K562 (cell line): ENCODE results near the gene MYO1B. TPM values are rescaled to one million over a fixed set of nuclear protein-coding genes. Genes with fewer than 3 reads are reported as not detected.

Experiments used
- ATAC-seq: fragments of 200-7000 bp; cut with Tn5 transposase; 3 replicates; pipeline ENCODE4 v1.9.1; 2020; ENCODE audit warnings: moderate library complexity
- BruUV-seq: library from RNA; stranded (reverse); fragments of 400-500 nt; replicated peaks from 2 replicates; lab custom pipeline; 2021; lab: Mats Ljungman, UMichigan
- CTCF ChIA-PET: fragments of 300-600 bp; formaldehyde crosslinking; extraction: SDS; loops from one replicate; lab custom pipeline; 2021; ENCODE audit warnings: low intra/inter-chr PET ratio; lab: Yijun Ruan, JAX
- POLR2A ChIA-PET: fragments of 300-600, 350-650 bp; sonication (Branson Sonifier 250); formaldehyde crosslinking; extraction: SDS; loops from one replicate; lab custom pipeline; 2021; ENCODE audit warnings: antibody characterized with exemption, inconsistent platforms; lab: Yijun Ruan, JAX
- DNase-seq, 4 experiments: peaks; one replicate each; pipeline versions ENCODE4 v3.0.0 to v3.0.0-alpha.2; 2011 to 2018; ENCODE audit warnings: low spot score in 3 of 4, mixed read lengths in 3 of 4; ENCODE audit errors: extremely low read depth in 1 of 4
- FAIRE-seq: peaks from 2 replicates; lab custom pipeline; 2011; peaks lifted over from hg19 to GRCh38; lab: Jason Lieb, UNC
- H2AFZ ChIP-seq: 2 replicates; pipeline ENCODE4 v1.6.0; 2011; ENCODE audit warnings: low read depth, low read length, control low read depth, inconsistent platforms
- H3K27ac ChIP-seq: fragments of 200-600 bp; 3 replicates; pipeline ENCODE4 v1.8.0; 2011; ENCODE audit warnings: low read depth, mild to moderate bottlenecking, control low read depth, inconsistent platforms, low read length, moderate library complexity, mixed read lengths; ENCODE audit errors: extremely low read depth
- H3K27me3 ChIP-seq, 2 experiments: fragments of 300-600 bp in 1 of 2; 2 replicates in 1 of 2; 3 replicates in 1 of 2; pipeline versions ENCODE4 v1.6.0 to v1.8.0; 2011; ENCODE audit warnings: inconsistent platforms in 2 of 2, low read length in 2 of 2, mild to moderate bottlenecking in 1 of 2, mixed read lengths in 1 of 2, moderate library complexity in 1 of 2; ENCODE audit not compliant: control insufficient read depth in 2 of 2, insufficient read depth in 2 of 2
- H3K36me3 ChIP-seq: fragments of 300-600 bp; 3 replicates; pipeline ENCODE4 v1.8.0; 2011; ENCODE audit warnings: mild to moderate bottlenecking, low read length, inconsistent platforms; ENCODE audit not compliant: control insufficient read depth, insufficient read depth
- H3K4me1 ChIP-seq, 2 experiments: fragments of 200-600 bp in 1 of 2; replicated peaks in 1 of 2; 2 replicates in 1 of 2; 3 replicates in 1 of 2; pipeline versions ENCODE4 v1.5.1 to v1.8.0; 2011; ENCODE audit warnings: inconsistent platforms in 2 of 2, low read length in 2 of 2, mild to moderate bottlenecking in 1 of 2, mixed read lengths in 1 of 2, moderate library complexity in 1 of 2; ENCODE audit not compliant: control insufficient read depth in 2 of 2, insufficient read depth in 2 of 2
- H3K4me2 ChIP-seq: 2 replicates; pipeline ENCODE4 v1.6.1; 2011; ENCODE audit warnings: low read length, control low read depth, inconsistent platforms, mixed read lengths; ENCODE audit not compliant: insufficient read depth
- H3K4me3 ChIP-seq: fragments of 200-600 bp; sonication (generic), shearing (Covaris generic); 2 replicates; pipeline ENCODE4 v1.5.1; 2016; ENCODE audit warnings: control low read depth, inconsistent platforms
- H3K79me2 ChIP-seq: fragments of 200-600 bp; 3 replicates; pipeline ENCODE4 v1.8.0; 2011; ENCODE audit warnings: low read length, inconsistent platforms; ENCODE audit not compliant: control insufficient read depth, insufficient read depth
- H3K9ac ChIP-seq, 2 experiments: 2 replicates each; pipeline versions ENCODE4 v1.6.0 to v1.6.1; 2011; ENCODE audit warnings: low read depth in 2 of 2, low read length in 2 of 2, control low read depth in 1 of 2, inconsistent platforms in 1 of 2, mild to moderate bottlenecking in 1 of 2, mixed read lengths in 1 of 2; ENCODE audit not compliant: insufficient read depth in 1 of 2
- H3K9me1 ChIP-seq: one replicate; pipeline ENCODE4 v1.6.0; 2011; ENCODE audit warnings: inconsistent platforms, mild to moderate bottlenecking, low read length, moderate library complexity; ENCODE audit not compliant: control insufficient read depth, insufficient read depth
- H3K9me3 ChIP-seq: replicated peaks from 2 replicates; pipeline ENCODE4 v1.5.1; 2011; ENCODE audit warnings: low read depth, low read length, inconsistent platforms; ENCODE audit not compliant: control insufficient read depth, insufficient read depth
- H4K20me1 ChIP-seq: replicated peaks from 2 replicates; pipeline ENCODE4 v1.6.1; 2011; ENCODE audit warnings: low read length, inconsistent platforms, mixed read lengths; ENCODE audit not compliant: control insufficient read depth, insufficient read depth
- HSF4 ChIP-seq: fragments of 250-450 bp; sonication (Bioruptor Pico); IDR thresholded peaks from 2 replicates; pipeline ENCODE4 v2.1.2; 2022; ENCODE audit warnings: mild to moderate bottlenecking, moderate library complexity, borderline replicate concordance
- JUNB ChIP-seq: fragments of 450-650 bp; formaldehyde crosslinking; conservative IDR thresholded peaks from 2 replicates; pipeline ENCODE4 v1.4.0; 2020; ENCODE audit warnings: mild to moderate bottlenecking
- MTA1 ChIP-seq: fragments of 450-650 bp; IDR thresholded peaks from 2 replicates; pipeline ENCODE4 v1.6.1; 2017; ENCODE audit warnings: borderline replicate concordance
- NONO ChIP-seq, 2 experiments: fragments of 200-400 bp in 1 of 2; fragments of 450-650 bp in 1 of 2; formaldehyde crosslinking in 1 of 2; IDR thresholded peaks; 2 replicates each; pipeline ENCODE4 v1.6.1; 2017; ENCODE audit warnings: low read depth in 2 of 2, mild to moderate bottlenecking in 2 of 2, moderate library complexity in 2 of 2, low read length in 1 of 2
- SP1 ChIP-seq: sonication (generic); formaldehyde crosslinking; IDR thresholded peaks from 2 replicates; pipeline ENCODE4 v1.8.1; 2022; ENCODE audit warnings: mild to moderate bottlenecking, missing genetic modification reagents
- SRSF3 ChIP-seq: fragments of 200-400 bp; formaldehyde crosslinking; IDR thresholded peaks from 2 replicates; pipeline ENCODE4 v1.6.1; 2016; ENCODE audit warnings: mild to moderate bottlenecking, low read length, moderate library complexity; ENCODE audit not compliant: insufficient read depth
- XRCC4 ChIP-seq: IDR thresholded peaks from one replicate; pipeline ENCODE4 v1.6.1; 2011; ENCODE audit not compliant: insufficient read depth, insufficient read length; ENCODE audit errors: extremely low read depth
- ZBTB17 ChIP-seq: fragments of 450-650 bp; formaldehyde crosslinking; IDR thresholded peaks from 2 replicates; pipeline ENCODE4 v1.4.0; 2020; ENCODE audit warnings: mild to moderate bottlenecking
- ZNF551 ChIP-seq: fragments of 250-450 bp; sonication (Bioruptor Pico); IDR thresholded peaks from 2 replicates; pipeline ENCODE4 v1.5.0; 2021; ENCODE audit warnings: mild to moderate bottlenecking, moderate library complexity
- ZZZ3 ChIP-seq: fragments of 450-650 bp; IDR thresholded peaks from 2 replicates; pipeline ENCODE4 v1.6.1; 2016; ENCODE audit warnings: antibody characterized with exemption, mild to moderate bottlenecking, moderate library complexity
- WGBS: fragments of 100-300 bp; shearing (Covaris generic); methylation state at CpG from one replicate; pipeline ENCODE4 v1.1.6; 2016; ENCODE audit warnings: low coverage, mixed read lengths; ENCODE audit not compliant: insufficient coverage; ENCODE audit errors: missing lambda C conversion rate; 5-methylcytosine and 5-hydroxymethylcytosine counted together
- in situ Hi-C: fragments of 300-500 bp; cut with MboI; formaldehyde crosslinking; loops from 4 replicates; pipeline ENCODE4 v1.15.0; 2018; ENCODE audit warnings: inconsistent platforms, mixed read lengths
- intact Hi-C: fragments of 100-400 bp; cut with micrococcal nuclease; formaldehyde crosslinking; loops from 2 replicates; pipeline ENCODE4 v1.14.2; 2022
- polyA plus RNA-seq, 8 experiments: library from polyadenylated mRNA; depleted of rRNA in 4 of 8; stranded (reverse) in 5 of 8; unstranded in 3 of 8; fragments of >200 nt; fragmentation: Nextera tagmentation in 2 of 8; fragmentation: Illumina TruSeq in 1 of 8; extraction: Ambion mirVana in 2 of 8; extraction: Trizol in 1 of 8; gene quantifications; 2 replicates each; pipeline versions ENCODE4 v1.2.1 to v1.2.3, GENCODE V29; 2011 to 2014; ENCODE audit warnings: inconsistent platforms in 1 of 8, missing spikeins in 1 of 8
- total RNA-seq, 7 experiments: library from RNA; depleted of rRNA in 6 of 7; stranded (reverse); fragments of >200 nt in 6 of 7; fragmentation: Illumina TruSeq in 2 of 7; extraction: Trizol in 2 of 7; gene quantifications; 2 replicates each; pipeline versions ENCODE4 v1.2.1 to v1.2.3, GENCODE V29; 2011 to 2021; ENCODE audit warnings: low replicate concordance in 1 of 7
- TF ChIP-seq, protein P1 (sequence below): fragments of 450-650 bp; formaldehyde crosslinking; IDR thresholded peaks from 2 replicates; pipeline ENCODE4 v1.4.0; 2022; ENCODE audit warnings: mild to moderate bottlenecking, moderate library complexity
- TF ChIP-seq, protein P2 (sequence below): fragments of 150-350 bp; IDR thresholded peaks from 2 replicates; pipeline ENCODE4 v1.6.1; 2014; ENCODE audit warnings: low read depth, mild to moderate bottlenecking, low read length, borderline replicate concordance

MYO1B gene
- total and polyA plus RNA-seq, 9 of the 15 experiments (the other 6 are each of a cell fraction or from before 2014, with no cell fraction given), result 0.04 to 0.33 (median 0.20) TPM; not detected in 5

DNA sequence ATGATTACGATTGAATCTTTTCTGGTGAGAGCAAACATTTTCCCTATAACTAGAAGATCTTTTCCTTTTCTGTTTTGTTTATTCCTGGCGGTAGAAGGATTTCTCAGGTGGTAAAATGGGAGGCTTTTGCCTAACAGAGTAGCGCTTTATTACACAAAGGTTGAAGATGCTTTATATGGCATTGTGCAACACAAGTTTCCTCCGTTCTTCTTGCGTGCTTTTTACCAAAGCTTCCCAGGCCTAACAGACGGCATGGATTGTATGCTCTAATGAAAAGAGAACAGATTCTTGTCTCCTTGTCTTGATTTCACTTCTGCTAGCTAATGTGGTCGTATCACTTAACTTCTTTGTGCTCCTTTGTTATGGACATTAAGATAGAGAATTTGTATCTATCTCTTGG is 43.8 kb downstream of the MYO1B start (continued):
- TF ChIP-seq, protein P1, sequence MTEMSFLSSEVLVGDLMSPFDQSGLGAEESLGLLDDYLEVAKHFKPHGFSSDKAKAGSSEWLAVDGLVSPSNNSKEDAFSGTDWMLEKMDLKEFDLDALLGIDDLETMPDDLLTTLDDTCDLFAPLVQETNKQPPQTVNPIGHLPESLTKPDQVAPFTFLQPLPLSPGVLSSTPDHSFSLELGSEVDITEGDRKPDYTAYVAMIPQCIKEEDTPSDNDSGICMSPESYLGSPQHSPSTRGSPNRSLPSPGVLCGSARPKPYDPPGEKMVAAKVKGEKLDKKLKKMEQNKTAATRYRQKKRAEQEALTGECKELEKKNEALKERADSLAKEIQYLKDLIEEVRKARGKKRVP (CRISPR knock-in tag), result no peak
- no peak for TF ChIP-seq ZZZ3
- TF ChIP-seq SRSF3, result no peak
- TF ChIP-seq, protein P2, sequence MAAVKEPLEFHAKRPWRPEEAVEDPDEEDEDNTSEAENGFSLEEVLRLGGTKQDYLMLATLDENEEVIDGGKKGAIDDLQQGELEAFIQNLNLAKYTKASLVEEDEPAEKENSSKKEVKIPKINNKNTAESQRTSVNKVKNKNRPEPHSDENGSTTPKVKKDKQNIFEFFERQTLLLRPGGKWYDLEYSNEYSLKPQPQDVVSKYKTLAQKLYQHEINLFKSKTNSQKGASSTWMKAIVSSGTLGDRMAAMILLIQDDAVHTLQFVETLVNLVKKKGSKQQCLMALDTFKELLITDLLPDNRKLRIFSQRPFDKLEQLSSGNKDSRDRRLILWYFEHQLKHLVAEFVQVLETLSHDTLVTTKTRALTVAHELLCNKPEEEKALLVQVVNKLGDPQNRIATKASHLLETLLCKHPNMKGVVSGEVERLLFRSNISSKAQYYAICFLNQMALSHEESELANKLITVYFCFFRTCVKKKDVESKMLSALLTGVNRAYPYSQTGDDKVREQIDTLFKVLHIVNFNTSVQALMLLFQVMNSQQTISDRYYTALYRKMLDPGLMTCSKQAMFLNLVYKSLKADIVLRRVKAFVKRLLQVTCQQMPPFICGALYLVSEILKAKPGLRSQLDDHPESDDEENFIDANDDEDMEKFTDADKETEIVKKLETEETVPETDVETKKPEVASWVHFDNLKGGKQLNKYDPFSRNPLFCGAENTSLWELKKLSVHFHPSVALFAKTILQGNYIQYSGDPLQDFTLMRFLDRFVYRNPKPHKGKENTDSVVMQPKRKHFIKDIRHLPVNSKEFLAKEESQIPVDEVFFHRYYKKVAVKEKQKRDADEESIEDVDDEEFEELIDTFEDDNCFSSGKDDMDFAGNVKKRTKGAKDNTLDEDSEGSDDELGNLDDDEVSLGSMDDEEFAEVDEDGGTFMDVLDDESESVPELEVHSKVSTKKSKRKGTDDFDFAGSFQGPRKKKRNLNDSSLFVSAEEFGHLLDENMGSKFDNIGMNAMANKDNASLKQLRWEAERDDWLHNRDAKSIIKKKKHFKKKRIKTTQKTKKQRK, result no peak
- no peak for TF ChIP-seq MTA1
- TF ChIP-seq ZBTB17 (CRISPR knock-in tag), result no peak

DNA sequence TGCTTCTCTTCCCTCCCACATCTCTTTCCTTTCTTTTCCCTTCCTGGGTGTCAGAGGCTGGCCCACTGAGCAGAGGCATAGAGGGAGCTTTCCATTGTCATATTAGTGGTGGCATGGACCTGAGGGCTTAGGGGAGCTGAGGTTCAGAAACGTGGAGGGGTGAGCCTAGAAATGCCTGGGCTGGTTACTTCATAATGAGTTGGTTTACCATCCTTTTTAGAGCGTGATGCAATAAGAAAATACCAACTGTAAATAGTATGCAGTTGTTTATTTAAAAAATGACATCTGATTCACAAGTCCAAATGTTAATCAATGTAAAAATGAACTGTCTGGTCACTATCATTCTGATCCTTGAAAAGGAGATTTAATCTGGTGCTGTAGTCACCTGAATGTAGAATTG is 46.3 kb downstream of the MYO1B start:
- Histone ChIP-seq H3K9me1 (no peaks in the 10 kb centered on the region), H3K79me2 (no peaks in the 10 kb centered on the region), H3K9me3 (no peaks in the 10 kb centered on the region), H4K20me1 (no peaks in the 10 kb centered on the region), H3K4me2 (no peak overlapping the region), H3K36me3 (no peaks in the 10 kb centered on the region), H3K27ac (no peak overlapping the region), H3K27me3 (no peaks in the 10 kb centered on the region; a peak in 1 of 5 replicates), H2AFZ (no peak overlapping the region), H3K9ac (no peak overlapping the region), H3K4me1 (no peaks in the 10 kb centered on the region), H3K4me3 (no peak overlapping the region)
- 0% methylated on average over 2 of the region's 2 CpGs for WGBS
- no TSS peak for BruUV-seq
- FAIRE-seq (no peak), ATAC-seq (no peak), DNase-seq (no peak)
- in situ Hi-C loops, result no loop called here
- CTCF ChIA-PET, result no interaction called here
- POLR2A ChIA-PET, result no interaction called here
- intact Hi-C loops, result no loop called here
- TF ChIP-seq NONO (IDR thresholded peaks at IDR 0.05; ENCODE audit: low read depth in 2 of 2, low read length in 1 of 2), result no peak
- no peak for TF ChIP-seq SP1 (CRISPR knock-in tag)
- no peak for TF ChIP-seq HSF4 (CRISPR knock-in tag)
- no peak for TF ChIP-seq ZNF551 (CRISPR knock-in tag)
- no peak for TF ChIP-seq XRCC4
- TF ChIP-seq JUNB (CRISPR knock-in tag), result no peak
